ENCODE measurements around the gene EBI3.
"Not testable (repeated sequence)": the region's sequence is repeated elsewhere in the genome, so short reads cannot be mapped to it uniquely, and the experiment has no call there.

Gene EBI3

GRCh38 chr19:4229179-4229931 is at the start of gene EBI3:
Gene EBI3, plus strand, starts transcription at chr19:4229523. Its CDS starts 28 bp downstream, at chr19:4229551.
- no peak for DNase-seq (ENCODE audit: low read depth)

- DNase-seq (ENCODE audit: low read depth): no peak
These were observed 48.2 kb upstream of the EBI3 start for GRCh38 chr19:4181053-4181508.

- DNase-seq (ENCODE audit: low read depth): peak; percentile 84
These were observed 47.1 kb upstream of the EBI3 start, which contains the start of the genes ANKRD24 and SIRT6 for GRCh38 chr19:4182084-4182810. Gene ANKRD24, plus strand, starts transcription at chr19:4182689. Its CDS starts 3,737 bp downstream, at chr19:4186426. Gene SIRT6, minus strand, starts transcription at chr19:4182563. Its CDS starts 24 bp downstream, at chr19:4182539.

GRCh38 chr19:4183967-4184717 is 45.2 kb upstream of the EBI3 start:
- DNase-seq (ENCODE audit: low read depth): no peak

- no peak for DNase-seq (ENCODE audit: low read depth)
These were observed 44.5 kb upstream of the EBI3 start for GRCh38 chr19:4184718-4185352.

- no peak for DNase-seq (ENCODE audit: low read depth)
These were observed 43.8 kb upstream of the EBI3 start for GRCh38 chr19:4185413-4186086.

GRCh38 chr19:4186087-4186993 is 43.0 kb upstream of the EBI3 start:
- no peak for DNase-seq (ENCODE audit: low read depth)

- no peak for DNase-seq (ENCODE audit: low read depth)
These were observed 41.8 kb upstream of the EBI3 start for GRCh38 chr19:4187313-4188122.

- DNase-seq (ENCODE audit: low read depth): no peak
These were observed 39.7 kb upstream of the EBI3 start for GRCh38 chr19:4189641-4190040.

GRCh38 chr19:4192537-4192936 is 36.8 kb upstream of the EBI3 start:
- not testable (repeated sequence) for DNase-seq (ENCODE audit: low read depth)

GRCh38 chr19:4194353-4194752 is 35.0 kb upstream of the EBI3 start:
- DNase-seq (ENCODE audit: low read depth): no peak

GRCh38 chr19:4196009-4196408 is 33.3 kb upstream of the EBI3 start:
- DNase-seq (ENCODE audit: low read depth): no peak

GRCh38 chr19:4196587-4197148 is 32.7 kb upstream of the EBI3 start:
- DNase-seq (ENCODE audit: low read depth): no peak

- no peak for DNase-seq (ENCODE audit: low read depth)
These were observed 32.1 kb upstream of the EBI3 start for GRCh38 chr19:4197228-4197624.

- DNase-seq (ENCODE audit: low read depth): no peak
These were observed 31.5 kb upstream of the EBI3 start for GRCh38 chr19:4197625-4198466.

- no peak for DNase-seq (ENCODE audit: low read depth)
These were observed 30.7 kb upstream of the EBI3 start for GRCh38 chr19:4198467-4199126.

GRCh38 chr19:4199699-4200293 is 29.5 kb upstream of the EBI3 start:
- no peak for DNase-seq (ENCODE audit: low read depth)

All from HS-5 (cell line).